H1 (cell line): ENCODE data around the gene LDHAL6A. TPM values are rescaled to one million over a fixed set of nuclear protein-coding genes. Genes with fewer than 3 reads are reported as not detected.

ENCODE experiments used
- CTCF ChIA-PET: fragments of 300-600 bp; sonication (Branson Sonifier 250); formaldehyde crosslinking; loops from one replicate; lab custom pipeline; 2021; ENCODE audit not compliant: partially characterized antibody; lab: Charles Lee
- POLR2A ChIA-PET: fragments of 300-600 bp; sonication (Branson Sonifier 250); formaldehyde crosslinking; loops from one replicate; lab custom pipeline; 2021; ENCODE audit warnings: inconsistent platforms; ENCODE audit not compliant: partially characterized antibody; lab: Charles Lee
- DNase-seq, 2 experiments: peaks; one replicate each; pipeline versions ENCODE4 v3.0.0 to v3.0.0-alpha.2; 2010 to 2022; ENCODE audit warnings: low spot score in 2 of 2, low read depth in 1 of 2, mixed read lengths in 1 of 2
- FAIRE-seq: peaks from 2 replicates; lab custom pipeline; 2011; peaks lifted over from hg19 to GRCh38; lab: Jason Lieb, UNC
- H2AFZ ChIP-seq: 2 replicates; pipeline ENCODE4 v1.8.1; 2012; ENCODE audit warnings: low read length, inconsistent platforms
- H2AK5ac ChIP-seq: 2 replicates; pipeline ENCODE4 v1.6.1; 2013; ENCODE audit warnings: low read depth, low read length
- H2BK120ac ChIP-seq: replicated peaks from 2 replicates; pipeline ENCODE3; 2013; ENCODE audit warnings: low read depth, low read length, inconsistent platforms
- H2BK12ac ChIP-seq: 2 replicates; pipeline ENCODE4 v1.6.1; 2013; ENCODE audit warnings: low read depth, low read length
- H2BK15ac ChIP-seq: 2 replicates; pipeline ENCODE4 v1.6.1; 2013; ENCODE audit warnings: low read length
- H2BK20ac ChIP-seq: 2 replicates; pipeline ENCODE4 v1.6.1; 2013; ENCODE audit warnings: low read length
- H2BK5ac ChIP-seq: 2 replicates; pipeline ENCODE4 v1.6.1; 2013; ENCODE audit warnings: low read depth, low read length
- H3K14ac ChIP-seq: 2 replicates; pipeline ENCODE4 v1.6.1; 2013; ENCODE audit warnings: inconsistent platforms; ENCODE audit not compliant: insufficient read length
- H3K18ac ChIP-seq: 2 replicates; pipeline ENCODE4 v1.6.1; 2013; ENCODE audit warnings: low read length; ENCODE audit errors: extremely low read depth
- H3K23ac ChIP-seq: 2 replicates; pipeline ENCODE4 v1.6.1; 2013; ENCODE audit warnings: inconsistent platforms; ENCODE audit not compliant: insufficient read length
- H3K23me2 ChIP-seq: 2 replicates; pipeline ENCODE4 v1.6.1; 2013; ENCODE audit warnings: low read depth, low read length
- H3K27ac ChIP-seq: 2 replicates; pipeline ENCODE4 v1.6.1; 2011; ENCODE audit warnings: low read depth, low read length, inconsistent platforms
- H3K27me3 ChIP-seq, 4 experiments: replicated peaks in 1 of 4; 1 replicate in 1 of 4; 2 replicates in 3 of 4; pipeline versions ENCODE4 v1.6.1 to v1.8.1; 2011 to 2013; ENCODE audit warnings: low read length in 3 of 4, mild to moderate bottlenecking in 3 of 4, inconsistent platforms in 2 of 4, mixed read lengths in 2 of 4, moderate library complexity in 1 of 4; ENCODE audit not compliant: control insufficient read depth in 3 of 4, insufficient read depth in 3 of 4; ENCODE audit errors: extremely low read depth in 1 of 4
- H3K36me3 ChIP-seq, 4 experiments: 2 replicates each; pipeline versions ENCODE4 v1.6.1 to v1.8.1; 2011 to 2013; ENCODE audit warnings: mild to moderate bottlenecking in 4 of 4, low read length in 3 of 4, moderate library complexity in 2 of 4, control low read depth in 1 of 4, inconsistent platforms in 1 of 4; ENCODE audit not compliant: insufficient read depth in 4 of 4, control insufficient read depth in 2 of 4
- H3K4ac ChIP-seq: replicated peaks from 2 replicates; pipeline ENCODE3; 2013; ENCODE audit warnings: low read length, low read depth, mixed read lengths, inconsistent platforms; ENCODE audit not compliant: insufficient read length
- H3K4me1 ChIP-seq, 4 experiments: replicated peaks in 1 of 4; 1 replicate in 1 of 4; 2 replicates in 3 of 4; pipeline versions ENCODE4 v1.6.1 to v1.8.1; 2011 to 2013; ENCODE audit warnings: low read length in 3 of 4, inconsistent platforms in 2 of 4, mixed read lengths in 1 of 4; ENCODE audit not compliant: insufficient read depth in 4 of 4, control insufficient read depth in 3 of 4
- H3K4me2 ChIP-seq, 2 experiments: 2 replicates each; pipeline versions ENCODE4 v1.6.1 to v1.8.1; 2011 to 2013; ENCODE audit warnings: low read depth in 2 of 2, low read length in 2 of 2, control low read depth in 1 of 2, inconsistent platforms in 1 of 2, mild to moderate bottlenecking in 1 of 2; ENCODE audit not compliant: insufficient read depth in 1 of 2
- H3K4me3 ChIP-seq, 4 experiments: fragments of 200-600, 300-600 bp in 1 of 4; sonication (generic), shearing (Covaris generic), sonication (Bioruptor Twin) in 1 of 4; 2 replicates each; pipeline versions ENCODE4 v1.5.1 to v1.8.1; 2011 to 2016; ENCODE audit warnings: low read length in 4 of 4, low read depth in 3 of 4, control low read depth in 2 of 4, inconsistent platforms in 2 of 4, mild to moderate bottlenecking in 2 of 4, mixed read lengths in 1 of 4, moderate library complexity in 1 of 4; ENCODE audit not compliant: insufficient read depth in 2 of 4; ENCODE audit errors: extremely low read depth in 1 of 4
- H3K56ac ChIP-seq: replicated peaks from 2 replicates; pipeline ENCODE3; 2013; ENCODE audit warnings: low read depth, mild to moderate bottlenecking, mixed read lengths, low read length, inconsistent platforms; ENCODE audit not compliant: insufficient read length
- H3K79me1 ChIP-seq: 2 replicates; pipeline ENCODE4 v1.6.1; 2013; ENCODE audit warnings: low read depth, low read length, control low read depth
- H3K79me2 ChIP-seq, 2 experiments: 2 replicates each; pipeline versions ENCODE4 v1.6.1 to v1.8.1; 2012 to 2013; ENCODE audit warnings: low read length in 2 of 2, mild to moderate bottlenecking in 2 of 2, inconsistent platforms in 1 of 2; ENCODE audit not compliant: insufficient read depth in 2 of 2, control insufficient read depth in 1 of 2
- H3K9ac ChIP-seq, 4 experiments: replicated peaks in 1 of 4; 1 replicate in 1 of 4; 2 replicates in 3 of 4; pipeline versions ENCODE4 v1.6.1 to v1.8.1; 2011 to 2013; ENCODE audit warnings: low read depth in 3 of 4, low read length in 3 of 4, control low read depth in 2 of 4, mild to moderate bottlenecking in 2 of 4, moderate library complexity in 2 of 4, inconsistent platforms in 1 of 4; ENCODE audit errors: extremely low read depth in 1 of 4
- H3K9me3 ChIP-seq, 2 experiments: 2 replicates each; pipeline versions ENCODE4 v1.6.1 to v1.8.1; 2012 to 2013; ENCODE audit warnings: mild to moderate bottlenecking in 2 of 2, moderate library complexity in 2 of 2, control low read depth in 1 of 2, inconsistent platforms in 1 of 2, low read depth in 1 of 2, low read length in 1 of 2, mixed read lengths in 1 of 2; ENCODE audit not compliant: insufficient read depth in 2 of 2
- H4K20me1 ChIP-seq, 2 experiments: replicated peaks in 1 of 2; 2 replicates each; pipeline versions ENCODE3 to v1.8.1; 2011 to 2013; ENCODE audit warnings: inconsistent platforms in 2 of 2, low read length in 2 of 2, mild to moderate bottlenecking in 1 of 2; ENCODE audit not compliant: insufficient read depth in 2 of 2, control insufficient read depth in 1 of 2
- H4K5ac ChIP-seq: 2 replicates; pipeline ENCODE4 v1.6.1; 2013; ENCODE audit warnings: low read length, low read depth, mixed read lengths, inconsistent platforms; ENCODE audit not compliant: insufficient read length
- H4K8ac ChIP-seq: 2 replicates; pipeline ENCODE4 v1.8.0; 2013; ENCODE audit warnings: mild to moderate bottlenecking, moderate library complexity, low read length, inconsistent platforms; ENCODE audit not compliant: insufficient read depth; ENCODE audit errors: extremely low read depth
- H4K91ac ChIP-seq: replicated peaks from 2 replicates; pipeline ENCODE3; 2013; ENCODE audit warnings: low read length, mixed read lengths, inconsistent platforms; ENCODE audit not compliant: insufficient read length
- BRCA1 ChIP-seq: IDR thresholded peaks from 2 replicates; pipeline ENCODE4 v1.6.1; 2012; ENCODE audit warnings: low read depth, low read length, improper control_type of control experiment
- CEBPB ChIP-seq: IDR thresholded peaks from 2 replicates; pipeline ENCODE4 v1.6.1; 2012; ENCODE audit warnings: low read depth, low read length
- CHD1 ChIP-seq: IDR thresholded peaks from 2 replicates; pipeline ENCODE4 v1.6.1; 2012; ENCODE audit warnings: low read depth, low read length, improper control_type of control experiment
- CTBP2 ChIP-seq: IDR thresholded peaks from 2 replicates; pipeline ENCODE4 v1.7.0; 2011; ENCODE audit warnings: borderline replicate concordance, mild to moderate bottlenecking, moderate library complexity, mixed read lengths, low read length; ENCODE audit not compliant: insufficient read depth, insufficient read length
- EP300 ChIP-seq, 2 experiments: IDR thresholded peaks; 1 replicate in 1 of 2; 2 replicates in 1 of 2; pipeline ENCODE4 v1.6.1; 2011 to 2012; ENCODE audit warnings: low read depth in 2 of 2, low read length in 2 of 2, mild to moderate bottlenecking in 2 of 2, borderline replicate concordance in 1 of 2, inconsistent platforms in 1 of 2, moderate library complexity in 1 of 2
- FOSL1 ChIP-seq: IDR thresholded peaks from 2 replicates; pipeline ENCODE4 v1.6.1; 2011; ENCODE audit warnings: mild to moderate bottlenecking, low read depth, low read length, moderate library complexity; ENCODE audit not compliant: insufficient read depth
- KDM1A ChIP-seq: fragments of 200-600, 300-600 bp; sonication (generic); IDR thresholded peaks from 2 replicates; pipeline ENCODE4 v1.7.1; 2016; ENCODE audit warnings: mild to moderate bottlenecking, low read length, borderline replicate concordance
- PHF8 ChIP-seq: fragments of 200-600 bp; sonication (generic); conservative IDR thresholded peaks from 2 replicates; pipeline ENCODE4 v1.7.1; 2012; ENCODE audit warnings: low read depth, mild to moderate bottlenecking, inconsistent platforms, low read length, moderate library complexity
- POLR2A ChIP-seq, 2 experiments: IDR thresholded peaks; 1 replicate in 1 of 2; 2 replicates in 1 of 2; pipeline ENCODE4 v1.6.1; 2011; ENCODE audit warnings: low read depth in 2 of 2, low read length in 2 of 2, mild to moderate bottlenecking in 2 of 2; ENCODE audit errors: control extremely low read depth in 1 of 2
- RNF2 ChIP-seq: fragments of 200-900, 300-1000 bp; sonication (generic); IDR thresholded peaks from 2 replicates; pipeline ENCODE4 v1.7.1; 2016; ENCODE audit warnings: borderline replicate concordance, low read depth, mild to moderate bottlenecking, antibody characterized with exemption, low read length; ENCODE audit not compliant: poor library complexity, severe bottlenecking; ENCODE audit errors: missing control alignments
- SRF ChIP-seq: IDR thresholded peaks from 2 replicates; pipeline ENCODE4 v1.6.1; 2011; ENCODE audit warnings: mild to moderate bottlenecking, low read depth, low read length, moderate library complexity
- SUZ12 ChIP-seq: fragments of 200-600 bp; sonication (generic); IDR thresholded peaks from 2 replicates; pipeline ENCODE4 v1.6.1; 2012; ENCODE audit warnings: mild to moderate bottlenecking, inconsistent platforms, low read length, moderate library complexity, mixed read lengths
- TBP ChIP-seq: IDR thresholded peaks from 2 replicates; pipeline ENCODE4 v1.6.1; 2011; ENCODE audit warnings: low read depth, low read length, improper control_type of control experiment
- ZNF274 ChIP-seq: IDR thresholded peaks from 2 replicates; pipeline ENCODE4 v1.7.0; 2012; ENCODE audit warnings: low read length, borderline replicate concordance; ENCODE audit errors: extremely low read depth
- WGBS, 2 experiments: shearing (Covaris generic) in 1 of 2; methylation state at CpG; one replicate each; pipeline versions ENCODE4 v1.1.6 to v1.1.7; 2013 to 2015; ENCODE audit warnings: low lambda C conversion rate in 2 of 2, mixed read lengths in 2 of 2, inconsistent platforms in 1 of 2, low coverage in 1 of 2, missing lambda C conversion rate in 1 of 2; ENCODE audit not compliant: insufficient replicate concordance in 2 of 2, insufficient coverage in 1 of 2, insufficient read length in 1 of 2; ENCODE audit errors: extremely low coverage in 1 of 2, missing lambda C conversion rate in 1 of 2; 5-methylcytosine and 5-hydroxymethylcytosine counted together
- polyA plus RNA-seq, 7 experiments: library from polyadenylated mRNA; depleted of rRNA in 3 of 7; stranded (reverse) in 5 of 7; unstranded in 2 of 7; fragments of >200 nt in 5 of 7; fragments of 200-250 nt in 2 of 7; gene quantifications; 1 replicate in 5 of 7; 2 replicates in 1 of 7; 4 replicates in 1 of 7; pipeline versions ENCODE4 v1.2.1 to v1.2.3, GENCODE V29; 2011 to 2013; ENCODE audit warnings: missing spikeins in 2 of 7, mixed read lengths in 2 of 7
- total RNA-seq: library from RNA; stranded (reverse); fragmentation: NEBNext Ultra II Directional; extraction: Animal tissue kit (Norgen Biotek cat#: 25700); gene quantifications from 2 replicates; pipeline ENCODE4 v1.2.1, GENCODE V29; 2021

LDHAL6A gene
- total and polyA plus RNA-seq, 2 of the 8 experiments (the other 6 are each of a cell fraction or from before 2014, with no cell fraction given): not detected

GRCh38 chr11:18452927-18453326 is 2.7 kb upstream of the LDHAL6A start:
- H3K23ac ChIP-seq: no peak overlapping the region
- no peak overlapping the region for H3K9ac ChIP-seq
- H2AK5ac ChIP-seq: no peak overlapping the region
- no peak overlapping the region for H4K8ac ChIP-seq
- H3K4me3 ChIP-seq: no peak overlapping the region
- H3K23me2 ChIP-seq: no peaks in the 10 kb centered on the region
- H3K4me1 ChIP-seq: no peaks in the 10 kb centered on the region
- no peak overlapping the region for H2BK12ac ChIP-seq
- DNase-seq (no peak), FAIRE-seq (no peak)
- ChIA-PET POLR2A (interaction anchor here (0.6 to 1.7 kb wide), 2 partner anchors 73 to 80 kb away, joined by 4 read pairs; partner anchors contain the start of gene TSG101), CTCF (interaction anchor here (0.7 to 0.9 kb wide), 2 partner anchors 14 to 335 kb away, joined by 3 to 4 read pairs; no protein-coding TSS in a partner anchor)
- H3K79me1 ChIP-seq: no peaks in the 10 kb centered on the region
- H3K14ac ChIP-seq: no peak overlapping the region
- H3K27me3 ChIP-seq: no peaks in the 10 kb centered on the region
- no peaks in the 10 kb centered on the region for H3K9me3 ChIP-seq
- no peak overlapping the region for H4K91ac ChIP-seq
- H4K20me1 ChIP-seq: no peaks in the 10 kb centered on the region
- H2BK120ac ChIP-seq: no peak overlapping the region
- no peak overlapping the region for H3K18ac ChIP-seq
- no peak overlapping the region for H4K5ac ChIP-seq
- H2BK20ac ChIP-seq: no peak overlapping the region
- H3K56ac ChIP-seq: no peak overlapping the region
- H2BK15ac ChIP-seq: no peak overlapping the region
- no peaks in the 10 kb centered on the region for H3K79me2 ChIP-seq
- H2AFZ ChIP-seq: no peak overlapping the region
- H3K4ac ChIP-seq: no peak overlapping the region
- no peak overlapping the region for H3K4me2 ChIP-seq
- H3K36me3 ChIP-seq: no peaks in the 10 kb centered on the region
- 80% methylated on average over 2 of the region's 2 CpGs; no CpG with 5 or more reads in 1 of the 2 experiments for whole genome bisulfite sequencing, 2 experiments
- no peak overlapping the region for H2BK5ac ChIP-seq
- no peak overlapping the region for H3K27ac ChIP-seq
- TF ChIP-seq EP300 (IDR thresholded peaks at IDR 0.05; ENCODE audit: borderline replicate concordance in 1 of 2, low read depth in 2 of 2, low read length in 2 of 2) (no peak), KDM1A (no peak), PHF8 (no peak), SRF (no peak), RNF2 (no peak), FOSL1 (no peak), TBP (no peak), ZNF274 (no peak), SUZ12 (no peak), CHD1 (no peak), CEBPB (no peak), POLR2A (IDR thresholded peaks at IDR 0.05; ENCODE audit: control extremely low read depth in 1 of 2, low read depth in 2 of 2, low read length in 2 of 2) (no peak), BRCA1 (no peak), CTBP2 (no peak)
